ENCODE results near the gene MPV17L2. TPM values are rescaled to one million over a fixed set of nuclear protein-coding genes. Genes with fewer than 3 reads are reported as not detected.

The MPV17L2 gene
- total and polyA plus RNA-seq, 8 donors = 4.9 to 14.8 (median 7.3) TPM

DNA sequence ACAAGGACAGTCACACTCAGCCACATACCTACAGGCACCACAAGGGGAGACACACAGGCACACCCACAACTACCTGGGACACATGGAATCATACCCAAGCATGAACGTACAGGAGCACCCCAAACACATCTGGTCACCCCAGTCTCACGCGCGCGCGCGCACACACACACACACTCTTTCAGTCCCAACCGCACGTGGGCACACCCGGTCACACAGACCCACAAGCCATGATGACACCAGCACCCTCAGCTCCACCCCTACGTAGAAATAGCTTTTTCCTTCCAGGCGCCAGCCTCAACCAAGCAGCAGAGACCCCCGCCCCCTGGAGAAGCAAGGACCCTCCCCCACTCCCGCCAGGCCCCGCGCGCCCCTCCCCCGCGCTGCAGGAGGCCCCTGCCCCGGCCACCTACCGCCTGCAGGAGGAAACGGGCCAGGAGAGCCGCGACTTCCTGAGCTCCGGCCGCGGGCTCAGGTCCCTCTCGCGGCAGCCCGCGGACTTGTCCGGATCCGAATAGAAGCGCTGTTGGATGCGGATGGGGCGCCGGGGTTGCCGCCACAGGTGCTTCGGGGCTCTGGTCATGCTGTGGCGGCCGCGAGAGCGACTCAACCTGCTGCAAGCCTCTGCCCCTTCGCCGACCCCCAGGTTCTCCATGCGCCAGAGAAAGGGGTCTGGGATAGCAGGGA lies 39.7 kb downstream of the MPV17L2 start:
- Histone ChIP-seq H3K27ac (no peak overlapping the region), H3K27me3 (peaks cover 0 to 82% of the 10 kb centered on the region in 2 donors), H3K36me3 (no peaks in the 10 kb centered on the region), H3K4me1 (peaks cover 0 to 3% of the 10 kb centered on the region in 2 donors), H3K9me3 (no peaks in the 10 kb centered on the region), H3K4me3 (no peak overlapping the region)
- TF ChIP-seq, protein P1, sequence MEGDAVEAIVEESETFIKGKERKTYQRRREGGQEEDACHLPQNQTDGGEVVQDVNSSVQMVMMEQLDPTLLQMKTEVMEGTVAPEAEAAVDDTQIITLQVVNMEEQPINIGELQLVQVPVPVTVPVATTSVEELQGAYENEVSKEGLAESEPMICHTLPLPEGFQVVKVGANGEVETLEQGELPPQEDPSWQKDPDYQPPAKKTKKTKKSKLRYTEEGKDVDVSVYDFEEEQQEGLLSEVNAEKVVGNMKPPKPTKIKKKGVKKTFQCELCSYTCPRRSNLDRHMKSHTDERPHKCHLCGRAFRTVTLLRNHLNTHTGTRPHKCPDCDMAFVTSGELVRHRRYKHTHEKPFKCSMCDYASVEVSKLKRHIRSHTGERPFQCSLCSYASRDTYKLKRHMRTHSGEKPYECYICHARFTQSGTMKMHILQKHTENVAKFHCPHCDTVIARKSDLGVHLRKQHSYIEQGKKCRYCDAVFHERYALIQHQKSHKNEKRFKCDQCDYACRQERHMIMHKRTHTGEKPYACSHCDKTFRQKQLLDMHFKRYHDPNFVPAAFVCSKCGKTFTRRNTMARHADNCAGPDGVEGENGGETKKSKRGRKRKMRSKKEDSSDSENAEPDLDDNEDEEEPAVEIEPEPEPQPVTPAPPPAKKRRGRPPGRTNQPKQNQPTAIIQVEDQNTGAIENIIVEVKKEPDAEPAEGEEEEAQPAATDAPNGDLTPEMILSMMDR (IDR thresholded peaks at IDR 0.05) = no peak
- intact Hi-C loops (cut with DNase I) = no loop called here
- ATAC-seq = peak; percentile 27
- DNase-seq = no peak

DNA sequence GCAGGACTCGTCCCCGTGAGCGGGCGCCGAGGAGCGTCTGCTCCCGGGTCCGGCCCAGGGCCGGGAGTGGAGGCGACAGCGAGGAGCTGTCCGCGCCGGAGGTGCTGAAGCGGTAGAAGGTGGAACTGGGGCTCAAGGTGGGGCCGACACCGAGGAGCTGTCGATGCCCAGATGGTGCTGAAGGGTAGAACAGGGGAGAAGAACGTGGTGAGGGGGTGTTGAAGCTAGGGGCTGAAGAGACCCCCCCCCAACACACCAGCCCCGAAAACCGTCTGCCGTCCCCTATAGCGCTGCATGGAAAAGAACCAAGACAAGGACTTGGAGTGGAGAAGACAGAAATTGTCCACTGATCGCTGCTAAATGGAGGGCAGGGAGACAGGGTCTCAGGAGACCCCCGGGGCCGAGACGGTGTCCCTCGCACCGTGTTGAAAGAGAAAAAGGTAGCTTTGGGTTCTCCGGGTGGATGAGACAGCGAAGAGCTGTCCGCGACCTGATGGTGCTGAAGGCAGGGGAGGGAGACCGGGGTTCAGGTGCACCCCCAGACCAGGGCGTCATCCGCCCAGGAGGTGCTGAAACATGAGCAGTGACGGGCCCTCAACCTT lies 40.3 kb downstream of the MPV17L2 start:
- Histone ChIP-seq H3K4me3 (no peak overlapping the region), H3K27me3 (peaks cover 0 to 76% of the 10 kb centered on the region in 2 donors), H3K27ac (no peak overlapping the region), H3K9me3 (no peaks in the 10 kb centered on the region), H3K4me1 (peaks cover 0 to 3% of the 10 kb centered on the region in 2 donors), H3K36me3 (no peaks in the 10 kb centered on the region)
- TF ChIP-seq, protein P1 (IDR thresholded peaks at IDR 0.05) = no peak
- ATAC-seq (peak; percentile 94), DNase-seq (peak in 1 of 4 donors; percentile 86)
- intact Hi-C loops (cut with DNase I) = no loop called here

DNA sequence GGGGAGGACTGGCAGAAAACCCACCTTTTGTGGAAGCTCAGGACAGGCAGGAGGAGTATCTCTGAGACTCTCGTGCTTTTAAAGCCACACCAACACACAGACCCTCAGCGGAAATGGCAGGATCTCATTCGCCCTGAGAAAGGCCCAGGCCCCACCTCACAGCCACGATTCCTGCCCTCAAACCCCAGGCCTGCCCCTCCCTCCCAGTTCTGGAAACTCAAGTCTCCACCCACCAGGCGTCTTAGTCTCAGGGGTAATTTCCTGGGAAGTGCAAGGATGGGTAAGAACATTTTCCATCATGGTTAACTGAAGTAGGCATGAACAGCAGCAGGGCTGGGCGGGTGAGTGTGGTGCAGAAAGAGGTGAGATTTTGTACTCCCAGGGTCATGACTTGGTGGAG lies 41.2 kb downstream of the MPV17L2 start:
- intact Hi-C loops (cut with DNase I) = no loop called here
- TF ChIP-seq, protein P1 (IDR thresholded peaks at IDR 0.05) = no peak
- peaks cover 0 to 69% of the 10 kb centered on the region in 2 donors for H3K27me3 ChIP-seq
- H3K4me1 ChIP-seq = peaks cover 0 to 3% of the 10 kb centered on the region in 2 donors
- no peak for DNase-seq
- H3K4me3 ChIP-seq = no peak overlapping the region
- no peak for ATAC-seq
- H3K9me3 ChIP-seq = no peaks in the 10 kb centered on the region
- no peaks in the 10 kb centered on the region for H3K36me3 ChIP-seq
- no peak overlapping the region for H3K27ac ChIP-seq

DNA sequence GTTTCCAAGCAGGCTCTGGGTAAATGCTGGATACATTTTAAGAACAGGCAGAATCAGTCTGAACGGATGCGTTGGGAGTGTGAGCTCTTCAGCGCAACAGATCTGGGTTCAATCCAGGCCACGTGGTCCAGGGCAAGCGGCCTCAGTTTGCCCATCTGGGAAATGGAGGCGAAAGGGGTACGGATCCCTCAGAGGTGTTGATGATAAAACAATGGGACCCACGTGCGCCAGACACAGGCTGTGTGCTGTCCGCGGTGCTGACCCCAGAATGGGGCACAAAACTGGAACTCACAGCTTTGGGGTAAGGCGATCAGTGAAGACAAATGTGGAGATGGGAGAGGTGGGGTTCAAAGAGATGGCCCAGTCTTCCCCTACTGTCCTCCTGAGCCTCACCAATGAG lies 46.3 kb downstream of the MPV17L2 start:
- peak; percentile 18 for ATAC-seq
- intact Hi-C loops (cut with DNase I) = no loop called here
- no peak for DNase-seq
- H3K36me3 ChIP-seq = no peaks in the 10 kb centered on the region
- no peaks in the 10 kb centered on the region for H3K4me1 ChIP-seq
- TF ChIP-seq, protein P1 (IDR thresholded peaks at IDR 0.05) = no peak
- H3K4me3 ChIP-seq = no peak overlapping the region
- H3K27ac ChIP-seq = no peak overlapping the region
- H3K9me3 ChIP-seq = no peaks in the 10 kb centered on the region
- H3K27me3 ChIP-seq = peaks cover 0 to 28% of the 10 kb centered on the region in 2 donors

DNA sequence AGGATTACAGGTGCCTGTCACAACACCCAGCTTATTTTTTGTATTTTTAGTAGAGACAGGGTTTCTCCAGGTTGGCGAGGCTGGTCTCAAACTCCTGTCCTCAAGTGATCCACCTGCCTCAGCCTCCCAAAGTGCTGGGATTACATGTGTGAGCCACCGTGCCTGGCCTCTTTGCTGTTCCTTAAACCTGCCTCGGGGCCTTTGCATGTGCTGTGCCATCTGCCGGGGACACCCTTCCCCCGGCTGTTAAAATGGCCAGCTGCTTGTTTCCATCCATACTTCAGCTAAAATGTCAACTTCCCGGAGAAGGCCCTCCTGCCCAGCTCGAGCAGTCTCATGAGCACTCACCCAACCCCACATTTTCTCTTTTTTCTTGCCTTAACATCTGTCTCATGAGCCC lies 52.3 kb downstream of the MPV17L2 start:
- Histone ChIP-seq H3K9me3 (no peaks in the 10 kb centered on the region), H3K4me1 (no peaks in the 10 kb centered on the region), H3K36me3 (no peaks in the 10 kb centered on the region), H3K4me3 (no peak overlapping the region), H3K27ac (no peak overlapping the region), H3K27me3 (no peaks in the 10 kb centered on the region)
- DNase-seq (no peak), ATAC-seq (no peak)
- intact Hi-C loops (cut with DNase I) = no loop called here
- TF ChIP-seq, protein P1 (IDR thresholded peaks at IDR 0.05) = no peak

Other genes starting within 250 kb of the MPV17L2 start
- gene KCNN1, start 226.1 kb upstream of the MPV17L2 start, total RNA-seq = under 1 TPM; 0.06 to 0.10 TPM
- 1 to 10 TPM; 1.9 to 2.8 (median 2.2) TPM for gene KCNN1, start 226.1 kb upstream of the MPV17L2 start, polyA plus RNA-seq (ENCODE audit: insufficient read length in 6 of 6)
- gene ARRDC2, start 185.0 kb upstream of the MPV17L2 start, total RNA-seq = 10 to 100 TPM; 23.3 to 37.8 TPM
- gene ARRDC2, start 185.0 kb upstream of the MPV17L2 start, polyA plus RNA-seq (ENCODE audit: insufficient read length in 6 of 6) = 10 to 100 TPM in 3 of 6 donors, 1 to 10 TPM in 3; 7.4 to 12.1 (median 9.9) TPM
- gene IL12RB1, start 106.3 kb upstream of the MPV17L2 start, total RNA-seq = 1 to 10 TPM; 3.1 to 5.4 TPM
- gene IL12RB1, start 106.3 kb upstream of the MPV17L2 start, polyA plus RNA-seq (ENCODE audit: insufficient read length in 6 of 6) = under 1 TPM; 0.33 to 0.81 (median 0.47) TPM
- gene MAST3, start 95.4 kb upstream of the MPV17L2 start, total RNA-seq = 10 to 100 TPM; 17.0 to 30.3 TPM
- 1 to 10 TPM; 4.7 to 8.4 (median 6.4) TPM for gene MAST3, start 95.4 kb upstream of the MPV17L2 start, polyA plus RNA-seq (ENCODE audit: insufficient read length in 6 of 6)
- gene PIK3R2, start 40.1 kb upstream of the MPV17L2 start, total RNA-seq = 10 to 100 TPM; 34.1 to 35.3 TPM
- 10 to 100 TPM; 25.7 to 37.7 (median 30.2) TPM for gene PIK3R2, start 40.1 kb upstream of the MPV17L2 start, polyA plus RNA-seq (ENCODE audit: insufficient read length in 6 of 6)
- 100 to 1,000 TPM; 577 to 986 TPM for gene IFI30, start 19.4 kb upstream of the MPV17L2 start, total RNA-seq
- gene IFI30, start 19.4 kb upstream of the MPV17L2 start, polyA plus RNA-seq (ENCODE audit: insufficient read length in 6 of 6) = 10 to 100 TPM in 3 of 6 donors, 1 to 10 TPM in 3; 7.3 to 18.2 (median 10.0) TPM
- 1 to 10 TPM; 3.1 to 4.4 TPM for gene RAB3A, start 10.8 kb downstream of the MPV17L2 start, total RNA-seq
- 1 to 10 TPM; 3.5 to 6.2 (median 4.4) TPM for gene RAB3A, start 10.8 kb downstream of the MPV17L2 start, polyA plus RNA-seq (ENCODE audit: insufficient read length in 6 of 6)
- 10 to 100 TPM in 1 of 2 donors, 1 to 10 TPM in 1; 3.7 to 11.3 TPM for gene PDE4C, start 33.2 kb downstream of the MPV17L2 start, total RNA-seq
- 1 to 10 TPM; 1.3 to 6.2 (median 1.8) TPM for gene PDE4C, start 33.2 kb downstream of the MPV17L2 start, polyA plus RNA-seq (ENCODE audit: insufficient read length in 6 of 6)
- gene IQCN, start 81.2 kb downstream of the MPV17L2 start, total RNA-seq = 1 to 10 TPM; 3.0 to 5.8 TPM
- gene IQCN, start 81.2 kb downstream of the MPV17L2 start, polyA plus RNA-seq (ENCODE audit: insufficient read length in 6 of 6) = 10 to 100 TPM in 1 of 6 donors, 1 to 10 TPM in 5; 3.7 to 12.7 (median 8.1) TPM
- gene JUND, start 88.4 kb downstream of the MPV17L2 start, total RNA-seq = 100 to 1,000 TPM; 179 to 232 TPM
- gene JUND, start 88.4 kb downstream of the MPV17L2 start, polyA plus RNA-seq (ENCODE audit: insufficient read length in 6 of 6) = 100 to 1,000 TPM in 2 of 6 donors, 10 to 100 TPM in 4; 43.1 to 191 (median 86.1) TPM
- 100 to 1,000 TPM in 1 of 2 donors, 10 to 100 TPM in 1; 87.8 to 121 TPM for gene LSM4, start 129.9 kb downstream of the MPV17L2 start, total RNA-seq
- 10 to 100 TPM; 72.7 to 95.5 (median 78.7) TPM for gene LSM4, start 129.9 kb downstream of the MPV17L2 start, polyA plus RNA-seq (ENCODE audit: insufficient read length in 6 of 6)
- 10 to 100 TPM; 36.7 to 39.5 TPM for gene PGPEP1, start 147.4 kb downstream of the MPV17L2 start, total RNA-seq
- 10 to 100 TPM; 16.1 to 21.7 (median 20.0) TPM for gene PGPEP1, start 147.4 kb downstream of the MPV17L2 start, polyA plus RNA-seq (ENCODE audit: insufficient read length in 6 of 6)
- 100 to 1,000 TPM in 1 of 2 donors, 10 to 100 TPM in 1; 99.0 to 180 TPM for gene GDF15, start 192.9 kb downstream of the MPV17L2 start, total RNA-seq
- gene GDF15, start 192.9 kb downstream of the MPV17L2 start, polyA plus RNA-seq (ENCODE audit: insufficient read length in 6 of 6) = 10 to 100 TPM; 15.7 to 50.6 (median 30.7) TPM
- gene LRRC25, start 204.4 kb downstream of the MPV17L2 start, total RNA-seq = 10 to 100 TPM; 14.4 to 53.7 TPM
- gene LRRC25, start 204.4 kb downstream of the MPV17L2 start, polyA plus RNA-seq (ENCODE audit: insufficient read length in 6 of 6) = 1 to 10 TPM; 1.3 to 1.9 (median 1.4) TPM
- 10 to 100 TPM; 49.8 to 79.9 TPM for gene SSBP4, start 226.2 kb downstream of the MPV17L2 start, total RNA-seq
- gene SSBP4, start 226.2 kb downstream of the MPV17L2 start, polyA plus RNA-seq (ENCODE audit: insufficient read length in 6 of 6) = 10 to 100 TPM; 58.1 to 99.8 (median 75.6) TPM
- 10 to 100 TPM; 22.8 to 43.9 TPM for gene ISYNA1, start 244.9 kb downstream of the MPV17L2 start, total RNA-seq
- 100 to 1,000 TPM; 110 to 159 (median 125) TPM for gene ISYNA1, start 244.9 kb downstream of the MPV17L2 start, polyA plus RNA-seq (ENCODE audit: insufficient read length in 6 of 6)

Data from left lung (tissue), 10 donors.